ENCODE measurements around the gene PPP6R1. TPM values are rescaled to one million over a fixed set of nuclear protein-coding genes. Genes with fewer than 3 reads are reported as not detected.

PPP6R1 gene
- total RNA-seq, 1 donor from 2014 or later, result 20.8 TPM

DNA sequence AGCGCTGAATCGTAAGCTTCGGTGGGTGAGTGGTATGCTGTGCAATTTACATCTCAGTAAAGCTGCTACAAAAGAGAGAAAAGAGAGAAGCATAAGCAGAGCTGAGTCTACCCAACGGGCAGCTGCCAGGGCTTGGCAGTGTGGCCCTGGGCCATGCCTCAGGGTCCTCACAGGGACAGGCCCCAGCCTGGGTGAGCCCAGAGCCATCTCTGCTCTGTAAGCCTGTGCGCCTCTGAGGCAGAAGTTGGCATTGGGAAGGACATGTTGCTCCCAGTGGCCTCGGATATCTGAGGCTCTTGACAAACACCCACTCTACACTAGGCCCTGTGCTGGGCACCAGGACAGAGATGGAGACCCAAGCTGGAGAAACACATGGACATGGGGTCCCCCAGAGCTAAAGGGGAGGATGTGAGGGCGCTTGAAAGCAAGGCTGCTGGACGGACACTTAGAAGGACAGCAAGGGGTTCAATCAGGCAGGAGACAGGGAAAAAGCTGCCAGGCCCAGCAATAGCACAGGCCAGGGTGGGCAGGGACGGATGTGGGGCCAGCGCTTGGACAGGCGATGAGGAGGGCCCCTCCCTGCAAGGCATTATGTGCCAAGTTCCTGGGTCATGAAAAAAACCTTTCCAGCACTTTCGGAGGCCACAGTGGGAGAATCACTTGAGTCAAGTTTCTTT lies 14.7 kb downstream of the PPP6R1 start:
- no peak for DNase-seq

DNA sequence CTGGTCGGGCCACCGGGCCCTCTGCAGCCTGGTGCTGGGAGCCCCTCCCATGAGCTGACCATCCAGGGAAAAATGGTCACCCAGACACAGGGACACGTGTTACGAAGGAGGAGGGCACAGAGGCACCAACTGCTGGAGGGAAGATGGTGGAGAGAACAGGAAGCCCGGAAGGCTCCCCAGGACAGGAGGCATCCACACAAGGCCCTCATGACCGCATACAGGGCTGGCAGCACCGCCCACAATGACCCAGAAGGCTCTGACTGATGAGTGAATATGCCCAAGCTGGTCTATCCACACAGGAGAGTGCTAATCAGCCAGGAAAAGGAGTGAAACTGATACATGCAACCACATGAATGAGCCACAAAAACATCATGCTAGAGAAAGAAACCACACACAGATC lies 16.3 kb downstream of the PPP6R1 start:
- no peak for DNase-seq

DNA sequence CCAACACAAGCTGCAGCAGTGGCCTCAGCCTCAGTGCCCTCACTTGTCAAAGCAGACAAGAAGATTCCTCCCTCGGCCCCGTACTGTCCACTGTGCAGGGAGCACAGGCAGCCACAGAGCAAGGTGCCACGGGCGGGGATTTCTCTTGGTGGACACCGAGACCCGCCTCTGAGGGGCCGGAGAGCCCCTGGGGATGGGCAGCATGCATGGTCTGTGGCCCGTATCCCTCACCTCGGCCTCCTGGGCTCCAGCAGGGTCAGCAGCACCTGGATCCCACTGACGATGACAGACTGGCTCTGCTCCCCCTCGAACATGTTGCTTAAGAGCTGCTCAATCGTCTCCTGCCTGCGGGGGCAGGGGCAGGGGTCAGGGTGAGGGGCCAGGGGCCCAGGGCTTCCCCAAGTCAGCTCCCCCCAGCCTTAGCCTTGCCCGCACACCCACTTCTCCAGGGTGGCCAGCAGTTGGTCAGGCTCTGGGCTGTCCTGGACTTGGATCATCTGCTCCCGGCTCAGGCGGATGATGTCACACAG lies 16.8 kb downstream of the PPP6R1 start:
- no peak for DNase-seq

DNA sequence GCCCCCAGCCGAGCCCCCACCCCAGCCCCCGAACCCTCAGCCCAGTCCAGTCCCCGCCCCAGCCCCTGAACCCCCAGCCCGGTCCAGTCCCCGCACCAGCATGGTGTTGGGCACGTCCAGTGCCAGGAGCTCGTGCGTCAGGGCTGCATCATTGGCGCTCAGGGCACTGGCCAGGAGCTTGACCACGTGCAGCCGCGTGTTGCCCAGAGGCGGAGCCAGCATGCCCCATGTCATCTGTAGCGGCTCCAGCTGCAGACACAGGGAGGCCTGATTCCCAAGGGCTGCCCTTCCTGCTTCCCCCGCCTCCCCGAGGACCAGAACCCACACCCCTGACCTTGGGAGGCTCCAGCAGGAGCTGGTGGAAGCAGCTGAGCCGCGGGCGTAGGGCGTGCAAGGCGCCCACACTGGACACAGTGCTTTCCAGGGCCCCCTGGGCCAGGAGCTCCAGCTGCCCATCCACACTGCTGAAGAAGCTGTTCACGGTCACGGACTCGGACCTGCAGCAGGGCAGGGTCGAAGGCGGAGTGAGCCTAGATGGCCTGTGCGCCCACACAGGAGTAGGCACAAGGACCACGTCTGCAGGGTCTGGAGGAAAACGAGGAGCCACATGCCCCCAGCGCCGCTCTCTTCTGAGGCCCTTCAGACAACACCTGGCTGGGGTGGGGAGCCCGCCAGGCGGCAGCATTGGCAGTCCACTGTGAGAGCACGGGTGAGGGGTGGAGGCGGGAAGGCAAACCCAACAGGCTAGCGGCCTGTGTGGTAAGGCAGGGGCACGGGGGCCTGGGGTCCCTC lies 17.5 kb downstream of the PPP6R1 start:
- no peak for DNase-seq

DNA sequence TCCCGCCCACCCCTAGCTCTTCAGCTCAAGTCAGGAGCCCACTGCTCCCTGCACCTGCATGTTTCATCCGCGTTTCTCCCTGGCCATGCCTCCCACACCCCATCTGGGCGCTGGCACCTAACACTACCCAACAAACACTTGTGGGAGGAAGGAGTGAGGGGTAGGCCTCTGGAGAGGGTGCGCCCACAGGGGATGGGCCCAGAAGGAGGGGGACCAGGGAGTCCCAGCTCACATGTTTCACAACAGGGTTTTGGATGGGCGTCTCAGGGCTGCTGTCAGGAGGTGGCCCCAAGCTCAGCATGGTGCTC lies 18.1 kb downstream of the PPP6R1 start:
- no peak for DNase-seq

DNA sequence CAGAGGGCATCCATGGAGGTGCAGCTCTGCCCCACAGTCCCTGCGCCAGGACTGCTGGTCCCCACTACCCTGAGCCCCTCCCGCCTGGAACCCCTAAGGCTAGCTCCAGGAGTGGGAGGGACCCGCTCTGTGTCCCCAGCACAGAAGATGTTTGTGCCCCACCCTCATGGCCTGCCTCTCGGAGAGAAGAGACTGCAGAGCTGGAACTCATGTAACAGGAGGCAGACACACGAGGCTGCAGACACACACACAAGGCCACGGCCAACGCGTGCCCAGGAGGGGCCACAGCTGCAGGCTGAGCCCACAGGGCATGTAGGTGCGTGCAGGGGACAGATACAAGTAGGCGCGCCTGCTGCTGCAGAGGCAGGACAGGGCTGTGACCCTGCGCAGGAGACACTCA lies 19.8 kb downstream of the PPP6R1 start:
- no peak for DNase-seq

DNA sequence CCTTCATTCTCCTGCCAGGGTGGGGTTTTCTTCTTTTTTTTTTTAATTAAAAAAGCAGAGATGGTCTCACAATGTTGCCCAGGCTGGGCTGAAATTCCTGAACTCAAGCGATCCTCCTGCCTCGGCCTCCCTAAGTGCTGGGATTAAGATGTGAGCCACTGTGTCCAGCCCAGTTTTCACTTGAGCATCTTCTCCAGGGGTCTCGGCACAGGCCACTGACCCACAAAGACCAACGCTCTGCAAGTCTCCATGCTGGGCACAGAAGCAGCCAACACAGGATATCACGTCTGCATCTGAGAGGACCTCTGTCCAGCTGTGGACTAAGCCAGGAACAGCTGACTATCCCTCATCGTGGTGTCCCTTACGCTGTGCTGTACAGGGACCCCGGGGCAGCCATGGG lies 20.8 kb downstream of the PPP6R1 start:
- DNase-seq, result no peak

DNA sequence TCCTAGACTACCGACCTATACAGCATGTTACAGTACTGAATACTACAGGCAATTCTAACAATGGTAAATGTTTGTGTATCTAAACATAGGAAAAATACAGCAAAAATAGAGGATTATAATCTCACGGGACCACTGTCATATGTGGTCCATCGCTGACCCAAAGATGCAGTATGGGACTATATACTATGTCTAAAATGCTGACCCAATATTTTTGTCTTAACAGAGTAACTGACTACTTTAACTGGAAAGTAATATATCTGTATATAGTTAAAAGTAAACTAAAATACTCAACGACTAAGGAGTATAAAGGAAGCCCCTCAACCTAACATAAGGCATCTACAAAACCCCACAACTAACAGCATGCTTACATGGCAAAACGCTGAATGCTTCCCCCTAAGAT lies 25.8 kb downstream of the PPP6R1 start:
- DNase-seq, result no peak

DNA sequence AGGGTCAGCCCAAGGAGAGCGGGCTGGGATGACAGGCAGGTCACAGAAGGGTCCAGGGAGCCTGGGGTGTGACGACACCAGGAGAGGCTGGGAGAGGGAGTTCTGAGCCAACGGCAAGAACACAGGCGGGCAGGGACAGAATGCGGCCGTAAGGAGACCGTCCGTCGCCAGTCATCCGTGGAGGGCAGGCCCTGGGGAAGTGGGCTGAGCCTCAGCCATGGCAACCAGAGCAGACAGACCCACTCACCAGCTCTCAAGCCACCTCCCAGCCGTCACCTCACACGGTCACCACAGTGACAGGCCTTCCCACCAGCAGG lies 26.6 kb downstream of the PPP6R1 start:
- DNase-seq, result no peak

DNA sequence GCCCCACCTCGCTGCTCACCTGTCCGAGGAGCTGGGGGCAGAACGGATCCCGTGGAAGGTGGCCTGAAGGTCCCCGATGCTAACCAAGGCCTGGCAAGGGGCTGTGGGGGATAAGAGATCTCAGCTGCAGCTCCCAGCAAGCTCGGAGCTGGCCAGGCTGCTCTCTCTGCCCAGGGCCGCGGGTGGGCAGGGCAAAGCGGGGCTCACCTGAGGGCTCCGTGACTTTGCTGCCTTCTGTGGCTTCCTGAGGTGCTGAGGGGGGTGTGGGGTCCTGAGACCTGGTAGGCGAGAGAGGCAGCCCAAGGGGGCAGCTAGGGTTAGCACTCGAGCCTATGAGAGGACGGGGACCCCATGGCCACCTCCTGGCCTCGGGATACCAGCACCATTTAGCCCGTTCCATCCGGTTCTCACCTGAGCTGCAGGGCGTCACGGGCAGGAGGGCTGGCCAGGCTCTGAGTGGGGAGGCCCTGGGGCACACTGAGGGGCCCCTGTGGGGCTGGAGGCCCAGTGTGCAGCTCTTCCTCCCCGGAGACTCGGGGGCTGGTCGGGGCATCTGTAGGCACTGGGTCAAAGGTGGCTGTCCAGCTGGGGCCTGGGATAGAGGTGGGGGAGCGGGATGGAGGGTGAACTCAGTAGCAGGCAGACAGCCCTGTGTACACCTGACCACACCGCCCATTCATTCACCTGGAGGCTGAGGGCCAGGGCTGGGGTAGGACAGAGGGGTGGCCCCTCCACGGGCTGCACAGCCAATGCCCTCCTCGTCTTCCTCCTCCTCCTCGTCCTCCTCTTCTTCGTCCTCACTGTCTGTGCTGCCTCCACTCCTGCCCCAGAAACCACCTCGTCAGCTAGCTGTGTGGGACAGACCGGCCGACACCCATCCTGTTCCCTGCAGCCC lies 27.2 kb downstream of the PPP6R1 start:
- no peak for DNase-seq

DNA sequence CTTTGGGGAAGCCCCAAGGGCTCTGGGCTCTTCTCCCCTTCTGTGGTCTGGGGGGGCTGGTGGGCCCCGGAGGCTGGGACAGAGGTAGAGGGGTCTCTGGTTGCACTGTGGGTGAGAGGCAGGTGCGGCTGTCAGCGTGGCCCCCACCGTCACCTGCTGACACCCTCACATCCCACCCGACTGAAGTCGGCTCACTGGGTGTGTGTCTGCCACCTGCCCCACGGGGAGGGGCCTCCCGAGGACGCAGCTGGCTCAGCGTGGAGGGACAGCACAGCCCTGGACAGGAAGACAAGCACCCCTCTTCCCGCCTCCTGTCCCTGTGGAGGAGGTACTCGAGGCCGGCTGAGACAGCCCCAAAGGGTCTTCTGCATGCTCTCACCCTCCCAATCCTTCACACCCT lies 28.0 kb downstream of the PPP6R1 start:
- DNase-seq, result no peak

DNA sequence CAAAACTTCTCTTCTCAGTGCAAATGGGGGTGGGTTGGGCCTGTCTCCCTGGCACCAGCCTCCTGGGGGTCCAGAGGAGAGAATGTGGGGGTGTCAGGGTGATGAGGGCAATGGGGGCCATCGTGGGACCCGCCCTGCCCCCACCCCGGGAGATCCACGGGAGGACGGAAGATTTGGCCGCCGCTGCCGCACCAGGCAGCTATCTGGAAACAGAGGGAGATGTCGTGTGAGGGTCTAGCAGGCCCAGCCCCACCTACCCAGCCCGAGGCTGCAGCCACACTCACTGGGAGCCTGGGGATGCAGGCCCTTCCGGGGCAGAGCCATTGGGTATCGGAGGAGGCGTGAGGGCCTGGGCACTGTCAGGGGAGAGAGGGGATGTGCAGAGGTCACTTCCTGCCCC lies 28.5 kb downstream of the PPP6R1 start:
- DNase-seq, result no peak

DNA sequence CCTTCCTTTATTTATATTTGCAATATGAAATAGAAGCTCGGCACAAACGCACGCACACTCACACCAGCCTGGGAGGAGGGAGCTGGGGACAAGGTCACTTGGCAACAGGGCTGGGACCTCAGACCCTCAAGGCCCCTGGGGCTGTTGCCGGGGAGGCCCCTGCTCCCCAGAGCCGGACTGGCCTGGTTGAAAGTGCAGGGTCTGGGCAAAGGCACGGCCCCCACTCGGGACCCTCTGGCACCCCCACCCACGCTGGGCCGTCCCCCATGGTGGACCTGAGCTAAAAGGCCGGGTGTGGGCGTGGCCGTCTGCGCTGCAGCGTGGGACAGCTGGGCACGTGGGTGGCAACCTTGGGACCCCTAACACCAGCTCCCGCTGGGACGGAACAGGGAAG lies 29.0 kb downstream of the PPP6R1 start:
- no peak for DNase-seq

DNA sequence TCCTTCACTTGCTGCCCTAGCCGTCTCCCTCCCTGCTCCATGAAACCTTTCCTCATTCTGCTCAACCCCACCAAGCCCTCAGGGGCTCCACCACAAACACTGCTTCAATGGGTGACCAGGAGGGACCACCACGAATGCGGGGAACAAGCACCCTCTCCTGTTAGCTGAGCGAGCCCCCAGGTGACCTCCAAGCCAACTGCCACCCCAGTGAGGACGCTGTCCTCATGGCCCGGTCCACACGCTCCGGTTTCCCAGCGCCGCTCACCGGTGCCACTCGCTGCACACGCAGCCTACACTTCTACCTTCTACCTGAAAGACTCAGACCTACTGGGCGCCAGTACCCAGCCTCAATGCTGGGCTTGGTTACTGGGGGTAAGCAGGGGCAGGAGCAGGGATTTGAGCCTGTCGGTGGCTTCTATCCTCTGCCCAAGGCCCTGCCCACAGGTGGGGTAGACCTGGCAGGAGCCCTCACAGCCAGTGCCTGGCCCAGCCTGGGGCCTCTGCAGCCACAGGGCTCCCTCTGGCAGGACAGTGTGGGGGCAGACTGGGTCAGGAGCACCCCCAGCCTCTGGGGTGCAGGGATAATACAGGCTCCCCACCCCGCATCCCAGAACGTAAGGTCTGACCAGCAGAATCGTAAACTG lies 29.6 kb downstream of the PPP6R1 start:
- DNase-seq, result no peak

DNA sequence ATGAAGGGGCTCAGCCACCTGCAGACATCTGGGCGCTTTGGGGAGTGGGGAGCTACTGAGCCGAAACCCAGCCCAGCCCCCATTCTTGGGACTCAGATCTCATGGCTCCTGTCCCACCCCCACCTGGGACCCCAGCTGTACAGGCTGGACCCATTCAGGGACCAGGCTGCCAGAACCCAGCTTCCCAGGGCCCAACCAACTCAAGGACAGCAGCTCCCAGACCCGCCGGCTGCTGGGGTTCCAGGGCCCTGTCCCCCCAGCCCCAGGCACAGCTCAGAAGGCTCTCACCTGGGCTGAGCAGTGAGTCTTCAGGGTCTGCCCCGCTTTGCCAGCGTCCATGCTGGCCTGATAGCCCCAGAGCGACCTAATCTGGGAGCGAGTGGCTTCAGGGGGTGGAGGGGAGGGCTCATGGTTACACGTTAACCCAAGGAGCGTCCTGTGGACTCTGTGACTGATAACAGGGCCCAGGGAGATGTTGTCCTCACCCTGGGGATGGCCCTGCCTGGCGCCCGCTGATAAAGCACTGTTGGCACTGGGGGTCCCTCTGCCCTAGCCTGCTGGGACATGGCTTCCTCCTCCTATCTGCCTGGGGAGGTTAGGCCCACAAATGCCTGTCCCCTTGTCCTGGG lies 30.3 kb downstream of the PPP6R1 start, which contains the start of gene TMEM86B:
TSS of gene TMEM86B (minus strand) at position 361 of the 629 bp plus-strand sequence. CDS start at position 339, 22 bp downstream.
- no peak for DNase-seq

DNA sequence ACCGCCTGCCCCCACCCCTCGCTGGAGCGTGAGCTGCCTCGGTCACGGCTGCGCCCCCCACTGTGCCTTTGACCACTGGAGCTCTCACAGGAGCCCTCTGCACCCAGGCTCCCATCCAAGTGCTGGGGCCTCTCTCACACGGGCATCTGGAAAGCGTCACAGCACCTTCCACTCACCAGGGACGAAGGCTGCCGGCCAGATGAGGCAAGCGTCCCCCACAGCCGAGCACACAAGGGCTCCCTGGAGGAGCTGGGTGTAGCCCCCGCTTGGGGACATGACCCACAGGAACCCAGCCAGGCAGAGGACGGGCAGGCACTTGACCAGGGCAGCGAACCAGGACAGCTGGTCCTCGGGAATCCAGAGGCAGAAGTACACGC lies 30.8 kb downstream of the PPP6R1 start:
- DNase-seq, result no peak

DNA sequence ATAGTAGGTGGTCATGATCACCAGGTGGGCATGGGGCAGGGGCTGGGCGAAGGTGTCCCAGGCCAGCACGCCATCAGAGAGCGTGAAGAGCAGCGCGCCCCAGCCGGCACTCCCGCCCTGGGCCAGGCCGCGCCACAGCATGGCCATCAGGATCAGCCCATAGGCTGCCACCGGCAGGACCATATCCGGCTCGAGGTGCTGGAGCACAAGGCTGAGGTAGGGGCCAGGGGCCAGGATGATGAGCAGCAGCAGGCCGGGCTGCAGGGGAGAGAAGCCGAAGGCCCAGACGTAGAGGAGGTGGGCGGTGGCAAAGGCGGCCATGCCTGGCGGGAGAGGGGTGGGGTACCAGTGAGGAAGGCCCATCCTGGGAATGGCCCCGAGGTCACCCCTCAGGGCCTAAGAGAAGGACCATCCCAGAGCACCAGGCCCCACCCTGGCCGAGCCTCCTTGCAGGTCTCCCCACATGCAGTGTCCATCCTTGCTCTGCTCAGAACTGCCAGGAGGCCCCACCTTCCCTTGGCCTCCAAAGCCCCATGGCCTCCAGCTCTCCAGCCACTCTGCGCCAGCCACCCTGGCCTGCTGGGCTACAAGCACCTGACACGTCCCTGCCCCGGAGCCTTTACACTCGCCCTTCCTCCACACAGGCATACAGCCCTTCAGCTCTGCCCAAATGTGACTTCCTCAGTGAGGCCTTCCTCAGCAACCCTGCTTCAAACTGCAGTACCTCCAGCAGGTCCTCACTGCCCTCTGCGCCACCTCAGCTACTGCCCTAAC lies 31.4 kb downstream of the PPP6R1 start:
- DNase-seq, result no peak

DNA sequence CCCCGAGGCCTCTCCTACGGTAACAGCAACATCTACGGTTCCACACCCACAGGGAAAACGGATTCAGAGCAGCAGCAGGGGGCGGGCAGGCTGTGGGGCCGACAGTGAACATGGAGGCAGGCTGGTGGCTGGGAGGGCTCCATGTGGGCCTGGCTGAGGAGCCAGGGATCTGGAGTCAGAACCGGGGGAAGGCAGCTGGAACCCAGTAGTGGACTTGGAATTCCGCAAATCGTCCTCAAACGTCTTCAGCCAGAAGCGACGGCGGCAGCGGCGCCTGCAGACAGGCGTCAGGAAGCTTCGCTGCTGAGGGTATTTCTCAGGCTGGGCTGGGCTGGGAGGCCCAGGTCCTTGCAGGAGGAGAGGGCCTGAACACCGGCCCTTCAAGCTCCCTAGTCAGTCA lies 32.0 kb downstream of the PPP6R1 start:
- no peak for DNase-seq

DNA sequence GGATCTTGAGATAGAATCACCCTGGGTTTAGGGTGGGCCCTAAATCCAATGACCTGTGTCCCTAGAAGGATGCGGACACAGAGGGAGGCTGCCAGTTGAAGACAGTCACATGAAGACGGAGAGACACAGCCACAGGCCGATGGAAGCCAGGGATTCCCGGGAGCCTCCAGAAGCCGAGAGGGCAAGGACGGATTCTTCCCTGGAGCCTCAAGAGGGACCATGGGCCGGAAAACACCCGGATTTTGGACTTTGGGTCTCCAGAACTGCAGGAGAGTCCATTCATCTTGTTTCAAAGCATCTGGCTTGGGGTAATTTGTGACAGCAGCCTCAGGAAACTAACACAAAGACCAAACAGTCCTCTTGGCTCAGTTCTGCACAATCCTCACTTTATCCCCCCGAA lies 32.5 kb downstream of the PPP6R1 start:
- DNase-seq, result no peak

DNA sequence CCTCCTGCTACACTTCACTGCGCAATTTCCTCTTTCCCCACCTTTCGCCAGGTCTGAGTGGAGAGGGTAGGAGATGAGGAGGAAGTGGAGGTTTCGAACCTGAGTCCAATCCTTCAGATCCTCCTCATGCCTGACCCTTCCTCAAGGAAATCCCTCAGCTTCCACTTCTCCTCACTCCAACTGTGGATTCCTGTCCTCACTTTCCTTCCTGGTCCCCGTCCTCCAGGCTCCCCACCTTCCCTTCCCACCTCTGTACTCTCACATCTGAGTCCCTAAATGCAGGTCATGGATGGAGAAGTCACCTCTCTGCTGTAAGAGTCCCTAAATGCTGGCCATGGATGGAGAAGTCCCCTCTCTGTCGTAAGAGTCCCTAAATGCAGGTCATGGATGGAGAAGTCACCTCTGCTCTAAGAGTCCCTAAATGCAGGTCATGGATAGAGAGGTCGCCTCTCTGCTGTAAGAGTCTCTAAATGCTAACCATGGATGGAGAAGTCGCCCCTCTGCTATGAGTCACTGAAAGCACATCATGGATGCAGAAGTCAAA lies 33.3 kb downstream of the PPP6R1 start:
- DNase-seq, result no peak

Data from skin of body (tissue), 2 donors.